GM19324 (cell line): ENCODE data around the gene HCFC1R1.

Experiments
- ATAC-seq: cut with Tn5 transposase; IDR thresholded peaks from one replicate; pipeline ENCODE4 v1.9.1; 2021; ENCODE audit warnings: mild to moderate bottlenecking, moderate library complexity; ENCODE audit not compliant: unreplicated experiment, low FRiP score

The HCFC1R1 gene

GRCh38 chr16:2980227-2981176 is 43.2 kb downstream of the HCFC1R1 start, which contains the start of gene PKMYT1:
Gene PKMYT1, minus strand, starts transcription at chr16:2980446. Its CDS starts 789 bp downstream, at chr16:2979657.
- ATAC-seq = peak; percentile 87

GRCh38 chr16:2979669-2980226 is 44.0 kb downstream of the HCFC1R1 start:
- peak; percentile 10 for ATAC-seq

- ATAC-seq = no peak
Measured at GRCh38 chr16:2977440-2977839, 46.3 kb downstream of the HCFC1R1 start.

GRCh38 chr16:2976673-2977072 is 47.1 kb downstream of the HCFC1R1 start:
- ATAC-seq = no peak

DNA sequence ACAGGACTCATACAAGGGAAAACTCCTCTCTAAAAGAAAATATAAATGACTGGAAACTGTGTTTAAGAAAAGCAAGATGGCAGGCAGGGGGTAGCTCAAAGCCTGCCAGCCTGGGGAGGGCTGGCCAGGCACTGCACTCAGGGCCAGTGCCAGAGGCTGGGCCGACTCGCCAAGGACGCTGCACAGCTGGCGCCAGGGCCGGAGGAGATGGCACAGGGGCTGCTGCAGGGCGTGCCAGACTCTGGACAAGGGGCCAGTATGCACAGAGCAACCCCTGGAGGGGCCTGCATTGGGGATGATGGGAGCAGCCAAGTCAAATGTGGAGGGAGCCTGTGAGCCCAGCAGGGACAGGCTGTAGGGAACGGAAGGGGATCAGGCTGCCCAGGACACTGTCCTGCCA is 47.5 kb downstream of the HCFC1R1 start:
- no peak for ATAC-seq

DNA sequence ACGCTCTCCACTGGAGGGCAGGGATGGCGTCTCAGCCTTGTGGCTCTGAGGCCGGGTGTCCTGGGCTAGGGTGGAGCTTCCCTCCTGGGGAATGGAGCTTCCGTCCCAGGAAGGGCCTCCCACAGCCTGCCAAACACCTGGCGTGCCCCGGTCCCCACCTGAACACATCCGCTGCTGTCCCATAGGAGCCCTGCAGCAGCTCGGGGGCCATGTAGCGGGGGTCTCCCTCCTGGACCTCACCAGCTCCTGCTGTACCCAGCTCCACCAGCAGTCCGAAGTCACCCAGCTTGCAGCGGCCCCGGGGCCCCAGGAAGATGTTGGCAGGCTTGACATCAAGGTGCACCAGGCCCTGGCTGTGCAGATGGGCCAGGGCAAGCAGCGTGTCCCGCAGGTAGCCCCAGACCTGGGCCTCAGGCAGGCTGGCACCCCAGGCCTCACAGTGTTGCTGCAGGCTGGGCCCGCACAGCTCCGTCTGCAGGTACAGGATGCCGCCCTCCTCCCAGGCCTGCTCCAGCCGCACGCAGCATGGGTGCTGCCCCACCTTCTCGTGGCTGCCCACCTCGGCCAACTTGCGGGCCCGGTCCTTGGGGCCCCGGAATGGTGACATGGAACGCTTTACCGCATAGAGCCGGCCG is 48.5 kb downstream of the HCFC1R1 start:
- no peak for ATAC-seq

DNA sequence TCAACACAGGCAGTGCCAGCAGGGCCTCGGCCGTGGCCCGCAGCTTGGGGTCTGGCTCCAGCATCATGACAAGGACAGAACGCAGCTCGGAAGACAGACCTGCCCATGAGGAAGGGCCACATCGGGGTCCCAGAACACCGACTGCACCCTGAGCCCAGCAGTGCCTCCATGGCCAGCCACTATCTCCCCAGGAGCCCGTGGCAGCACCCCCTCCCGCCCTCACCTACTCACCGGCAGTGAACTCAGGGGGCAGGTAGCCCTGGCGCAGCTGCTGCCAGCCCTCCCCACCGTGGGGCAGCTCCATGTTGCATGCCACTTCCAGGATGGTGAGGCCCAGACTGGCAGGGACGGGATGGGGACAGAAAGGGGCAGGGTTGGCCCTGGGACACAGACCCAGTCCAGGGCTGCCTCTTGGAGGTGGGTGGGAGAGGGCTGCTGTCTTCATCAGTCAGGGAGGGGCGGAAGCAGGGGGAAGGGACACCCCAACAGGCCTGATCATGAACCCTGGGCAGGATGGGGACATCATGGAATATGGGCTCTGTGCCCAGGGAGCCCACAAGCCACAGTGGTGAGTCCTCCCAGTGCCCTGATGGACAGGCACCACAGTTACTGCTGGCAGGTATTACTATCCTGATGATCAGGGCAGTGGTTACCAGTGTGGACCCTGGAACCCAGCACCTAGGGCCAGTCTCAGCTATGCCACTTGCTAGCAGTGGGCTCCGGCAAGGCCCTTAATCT is 49.3 kb downstream of the HCFC1R1 start:
- ATAC-seq = no peak

DNA sequence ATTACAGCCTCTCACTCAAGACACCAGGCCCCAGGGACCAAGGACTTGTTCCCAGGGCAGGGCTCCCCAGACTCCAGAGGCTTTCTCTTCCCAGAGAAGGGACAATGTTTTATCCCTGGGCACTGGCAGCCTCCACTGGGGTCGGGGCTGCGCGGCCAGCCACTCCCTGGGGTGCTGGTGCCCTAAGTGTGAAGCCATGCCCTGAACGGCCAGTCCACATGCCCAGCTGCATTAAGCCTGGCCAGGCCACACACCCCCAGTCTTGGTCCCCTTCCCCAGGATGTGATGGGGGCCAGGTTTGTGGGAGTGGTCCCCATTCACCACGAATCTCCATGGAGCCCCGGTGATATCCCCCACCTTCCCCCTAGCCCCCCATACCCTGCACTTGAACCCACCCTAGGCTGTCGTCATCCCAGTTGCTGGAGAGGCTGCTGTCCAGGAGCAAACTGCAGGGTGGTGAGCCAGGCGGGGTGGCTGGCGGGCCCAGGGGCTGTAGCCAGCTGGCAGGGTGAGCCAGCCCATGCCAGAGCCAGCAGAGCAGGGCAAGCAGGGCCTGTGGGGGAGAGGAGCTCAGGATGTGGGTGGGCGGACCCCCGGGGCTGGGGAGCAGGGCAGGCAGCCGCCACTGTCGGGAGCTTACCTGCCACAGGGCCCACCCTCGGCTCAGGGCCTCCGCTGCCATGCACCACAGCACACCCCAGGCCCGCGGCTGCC is 50.0 kb downstream of the HCFC1R1 start:
- ATAC-seq = no peak

GRCh38 chr16:2973093-2973492 is 50.6 kb downstream of the HCFC1R1 start:
- ATAC-seq = no peak
